H9 (cell line): ENCODE data around the gene TSC22D4. TPM values are rescaled to one million over a fixed set of nuclear protein-coding genes. Genes with fewer than 3 reads are reported as not detected.

ENCODE experiments used
- DNase-seq: peaks from one replicate; pipeline ENCODE4 v3.0.0-alpha.2; 2017
- H2AFZ ChIP-seq: one replicate; pipeline ENCODE4 v1.6.1; 2013; ENCODE audit warnings: mild to moderate bottlenecking, low read length, control low read depth, moderate library complexity
- H2AK5ac ChIP-seq: 2 replicates; pipeline ENCODE4 v1.6.1; 2013; ENCODE audit warnings: low read length, control low read depth, mixed read lengths; ENCODE audit not compliant: insufficient read length
- H2BK120ac ChIP-seq: one replicate; pipeline ENCODE4 v1.6.1; 2013; ENCODE audit warnings: low read depth, mild to moderate bottlenecking, low read length, control low read depth, inconsistent platforms; ENCODE audit not compliant: poor library complexity, severe bottlenecking
- H2BK12ac ChIP-seq: 2 replicates; pipeline ENCODE4 v1.6.1; 2013; ENCODE audit warnings: low read length, control low read depth, mixed read lengths, low read depth; ENCODE audit not compliant: insufficient read length
- H2BK15ac ChIP-seq: 2 replicates; pipeline ENCODE4 v1.6.1; 2013; ENCODE audit warnings: low read depth, low read length, control low read depth
- H2BK20ac ChIP-seq: one replicate; pipeline ENCODE4 v1.6.1; 2013; ENCODE audit warnings: low read depth, mild to moderate bottlenecking, low read length, control low read depth, inconsistent platforms; ENCODE audit not compliant: poor library complexity, severe bottlenecking
- H2BK5ac ChIP-seq: 2 replicates; pipeline ENCODE4 v1.6.1; 2013; ENCODE audit warnings: low read length, control low read depth, mixed read lengths; ENCODE audit not compliant: insufficient read length
- H3K14ac ChIP-seq: 2 replicates; pipeline ENCODE4 v1.6.1; 2013; ENCODE audit warnings: low read length, control low read depth; ENCODE audit not compliant: insufficient read depth
- H3K18ac ChIP-seq: 2 replicates; pipeline ENCODE4 v1.6.1; 2013; ENCODE audit warnings: low read depth, mild to moderate bottlenecking, mixed read lengths, low read length, control low read depth; ENCODE audit not compliant: insufficient read length
- H3K23ac ChIP-seq: 2 replicates; pipeline ENCODE4 v1.6.1; 2013; ENCODE audit warnings: low read length, control low read depth, mixed read lengths, low read depth; ENCODE audit not compliant: insufficient read length
- H3K23me2 ChIP-seq: 2 replicates; pipeline ENCODE4 v1.6.1; 2013; ENCODE audit warnings: low read depth, mild to moderate bottlenecking, mixed read lengths, low read length, control low read depth; ENCODE audit not compliant: insufficient read length, poor library complexity, severe bottlenecking
- H3K27ac ChIP-seq: 2 replicates; pipeline ENCODE4 v1.5.1; 2013; ENCODE audit warnings: low read length, control low read depth, mixed read lengths, low read depth; ENCODE audit not compliant: insufficient read length
- H3K27me3 ChIP-seq: 2 replicates; pipeline ENCODE4 v1.6.1; 2013; ENCODE audit warnings: low read length, control low read depth, inconsistent platforms; ENCODE audit not compliant: insufficient read depth
- H3K4ac ChIP-seq: 2 replicates; pipeline ENCODE4 v1.6.1; 2013; ENCODE audit warnings: low read depth, mild to moderate bottlenecking, control low read depth, inconsistent platforms, low read length, moderate library complexity
- H3K4me1 ChIP-seq: 2 replicates; pipeline ENCODE4 v1.6.1; 2013; ENCODE audit warnings: low read length, control low read depth, inconsistent platforms; ENCODE audit not compliant: insufficient read depth
- H3K4me2 ChIP-seq: 2 replicates; pipeline ENCODE4 v1.6.1; 2013; ENCODE audit warnings: low read length, control low read depth, mixed read lengths; ENCODE audit not compliant: insufficient read length, insufficient read depth
- H3K56ac ChIP-seq: 2 replicates; pipeline ENCODE4 v1.6.1; 2013; ENCODE audit warnings: low read depth, mild to moderate bottlenecking, mixed read lengths, low read length, control low read depth; ENCODE audit not compliant: insufficient read length
- H3K79me1 ChIP-seq: 2 replicates; pipeline ENCODE4 v1.6.1; 2013; ENCODE audit warnings: low read depth, mild to moderate bottlenecking, moderate library complexity, low read length, control low read depth, inconsistent platforms; ENCODE audit not compliant: insufficient read depth, poor library complexity, severe bottlenecking
- H3K79me2 ChIP-seq: 2 replicates; pipeline ENCODE4 v1.6.1; 2013; ENCODE audit warnings: low read length, control low read depth, inconsistent platforms; ENCODE audit not compliant: insufficient read depth
- H3K9ac ChIP-seq: 2 replicates; pipeline ENCODE4 v1.6.1; 2013; ENCODE audit warnings: low read length, control low read depth, mixed read lengths; ENCODE audit not compliant: insufficient read length; ENCODE audit errors: extremely low read depth
- H3K9me3 ChIP-seq: one replicate; pipeline ENCODE4 v1.6.1; 2013; ENCODE audit warnings: low read depth, low read length, inconsistent platforms; ENCODE audit not compliant: control insufficient read depth
- H3T11ph ChIP-seq: one replicate; pipeline ENCODE4 v1.6.1; 2013; ENCODE audit warnings: mild to moderate bottlenecking, low read length, control low read depth, inconsistent platforms
- H4K20me1 ChIP-seq: one replicate; pipeline ENCODE4 v1.6.1; 2013; ENCODE audit not compliant: control insufficient read depth, insufficient read length, insufficient read depth
- H4K5ac ChIP-seq: 2 replicates; pipeline ENCODE4 v1.6.1; 2013; ENCODE audit warnings: low read depth, mild to moderate bottlenecking, mixed read lengths, low read length, control low read depth; ENCODE audit not compliant: insufficient read length
- H4K8ac ChIP-seq: replicated peaks from 2 replicates; pipeline ENCODE4 v1.6.1; 2013; ENCODE audit warnings: low read length, control low read depth, mixed read lengths, low read depth; ENCODE audit not compliant: insufficient read length
- H4K91ac ChIP-seq: 2 replicates; pipeline ENCODE4 v1.6.1; 2013; ENCODE audit warnings: low read depth, mild to moderate bottlenecking, moderate library complexity, mixed read lengths, low read length, control low read depth; ENCODE audit not compliant: insufficient read length
- H3K27ac Mint-ChIP-seq, 3 experiments: 2 replicates in 2 of 3; 3 replicates in 1 of 3; pipeline ENCODE4 v1.8.0; 2020 to 2021; ENCODE audit warnings: mixed read lengths in 3 of 3, mild to moderate bottlenecking in 1 of 3, moderate library complexity in 1 of 3
- H3K27me3 Mint-ChIP-seq: 2 replicates; pipeline ENCODE4 v1.8.0; 2021; ENCODE audit warnings: low read depth, mild to moderate bottlenecking, moderate library complexity, mixed read lengths
- H3K36me3 Mint-ChIP-seq, 3 experiments: 2 replicates in 2 of 3; 3 replicates in 1 of 3; pipeline ENCODE4 v1.8.0; 2020 to 2021; ENCODE audit warnings: low read depth in 3 of 3, mixed read lengths in 3 of 3; ENCODE audit not compliant: insufficient read depth in 1 of 3
- H3K4me1 Mint-ChIP-seq, 2 experiments: 2 replicates each; pipeline ENCODE4 v1.8.0; 2020; ENCODE audit warnings: mixed read lengths in 2 of 2
- H3K4me3 Mint-ChIP-seq, 2 experiments: 2 replicates in 1 of 2; 3 replicates in 1 of 2; pipeline ENCODE4 v1.8.0; 2020 to 2021; ENCODE audit warnings: mild to moderate bottlenecking in 2 of 2, mixed read lengths in 2 of 2, moderate library complexity in 1 of 2
- H3K9me3 Mint-ChIP-seq, 2 experiments: 2 replicates in 1 of 2; 3 replicates in 1 of 2; pipeline ENCODE4 v1.8.0; 2020; ENCODE audit warnings: mild to moderate bottlenecking in 2 of 2, mixed read lengths in 2 of 2, moderate library complexity in 1 of 2
- CTCF ChIP-seq: fragments of 200-600 bp; sonication (generic); conservative IDR thresholded peaks from 3 replicates; pipeline ENCODE4 v1.8.0; 2021; ENCODE audit warnings: antibody characterized with exemption, mild to moderate bottlenecking
- WGBS: extraction: QIAGEN DNeasy Blood & Tissue Kit; methylation state at CpG from one replicate; pipeline ENCODE4 v1.1.7; 2013; ENCODE audit warnings: missing lambda C conversion rate, low lambda C conversion rate, mixed read lengths; ENCODE audit not compliant: insufficient read length; ENCODE audit errors: extremely low coverage; 5-methylcytosine and 5-hydroxymethylcytosine counted together
- total RNA-seq: library from RNA; stranded (reverse); gene quantifications from 2 replicates; pipeline ENCODE4 v1.2.1, GENCODE V29; 2021

TSC22D4 gene
- total RNA-seq, 1 experiment from 2014 or later = 17.5 TPM

DNA sequence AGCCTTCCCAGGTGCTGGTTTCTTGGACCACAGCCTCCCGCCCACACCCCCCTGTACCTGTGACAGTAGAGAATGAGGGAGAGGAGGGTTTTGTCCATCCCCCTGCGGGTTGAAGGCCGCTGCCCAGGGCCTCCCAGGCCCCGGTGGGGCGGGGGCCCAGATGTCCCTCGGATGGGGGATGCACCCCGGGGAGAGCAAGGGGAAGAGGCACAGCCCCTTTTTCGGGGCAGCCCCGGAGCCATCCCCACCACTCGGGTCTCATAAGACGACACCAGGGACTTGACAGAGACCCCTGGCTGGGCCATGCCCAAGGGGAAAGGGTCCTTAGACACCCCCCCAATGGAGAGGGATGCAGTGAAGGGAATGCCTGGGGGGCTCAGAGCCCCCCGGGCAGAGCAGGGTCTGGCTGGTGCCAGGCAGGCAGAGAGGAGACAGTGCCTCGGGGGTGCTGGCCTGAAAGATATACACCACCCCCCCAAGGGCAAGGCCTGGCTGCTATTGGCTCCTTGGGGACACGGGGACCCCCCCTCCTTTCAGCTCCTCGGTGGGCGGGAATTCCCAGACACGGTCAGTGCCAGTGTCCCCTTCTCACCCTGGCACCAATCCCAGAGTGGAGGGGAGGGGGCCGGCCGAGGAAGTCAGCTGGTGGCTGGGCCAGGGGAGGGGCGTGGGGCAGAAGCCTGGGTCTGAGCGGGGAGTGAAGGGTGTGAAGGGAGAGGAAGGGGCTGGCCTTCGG is 11.2 kb downstream of the TSC22D4 start:
- peaks cover 4% of the 10 kb centered on the region for H4K20me1 ChIP-seq
- H3K4me2 ChIP-seq = no peak overlapping the region
- H3K79me1 ChIP-seq = no peaks in the 10 kb centered on the region
- no peak overlapping the region for H3K18ac ChIP-seq
- no peaks in the 10 kb centered on the region for H3K79me2 ChIP-seq
- no peak overlapping the region for H4K8ac ChIP-seq
- no peak overlapping the region for H2BK5ac ChIP-seq
- no peaks in the 10 kb centered on the region for H3K27me3 ChIP-seq
- H2BK120ac ChIP-seq = no peak overlapping the region
- Mint-ChIP-seq H3K27me3 (peaks cover 7% of the 10 kb centered on the region), H3K36me3 (peaks cover 0 to 3% (median 0%) of the 10 kb centered on the region in 3 experiments; a peak in 1 of 7 replicates), H3K9me3 (no peaks in the 10 kb centered on the region), H3K4me3 (no peak overlapping the region), H3K4me1 (peaks cover 10 to 19% of the 10 kb centered on the region in 2 experiments), H3K27ac (peak overlapping the region in 1 of 3 experiments; percentile 62; a peak in 1 of 7 replicates)
- no peak overlapping the region for H3T11ph ChIP-seq
- no peak overlapping the region for H4K91ac ChIP-seq
- H3K14ac ChIP-seq = no peak overlapping the region
- DNase-seq = no peak
- H2BK15ac ChIP-seq = no peak overlapping the region
- no peak overlapping the region for H2AK5ac ChIP-seq
- H3K23me2 ChIP-seq = no peaks in the 10 kb centered on the region
- no peak overlapping the region for H3K23ac ChIP-seq
- H2AFZ ChIP-seq = no peak overlapping the region
- no peak overlapping the region for H4K5ac ChIP-seq
- H3K4me1 ChIP-seq = no peaks in the 10 kb centered on the region
- H3K9ac ChIP-seq = no peak overlapping the region
- no peak overlapping the region for H2BK20ac ChIP-seq
- H2BK12ac ChIP-seq = no peak overlapping the region
- no peak overlapping the region for H3K27ac ChIP-seq
- TF ChIP-seq CTCF = no peak
- no peaks in the 10 kb centered on the region for H3K9me3 ChIP-seq
- H3K4ac ChIP-seq = no peak overlapping the region
- no CpG with 5 or more reads among the region's 22 CpGs for WGBS
- H3K56ac ChIP-seq = no peak overlapping the region
